B cell (primary cell): Measurements from ENCODE around the gene PLAC1. TPM values are rescaled to one million over a fixed set of nuclear protein-coding genes. Genes with fewer than 3 reads are reported as not detected.

Experiments
- ATAC-seq: fragments of 200-7000 bp; cut with Tn5 transposase; one replicate; pipeline ENCODE4 v1.10.0; 2021; ENCODE audit warnings: low read depth, mild to moderate bottlenecking, moderate number of reproducible peaks, moderate library complexity
- CTCF ChIA-PET: fragments of 350-600 bp; sonication (Branson Sonifier 250); formaldehyde crosslinking; loops from one replicate; lab custom pipeline; 2021; ENCODE audit warnings: antibody characterized with exemption, inconsistent platforms; lab: Charles Lee
- POLR2A ChIA-PET: fragments of 350-600 bp; sonication (Branson Sonifier 250); formaldehyde crosslinking; loops from one replicate; lab custom pipeline; 2021; ENCODE audit warnings: antibody characterized with exemption; lab: Charles Lee
- DNase-seq: peaks from one replicate; pipeline ENCODE4 v3.0.0; 2013
- H2AFZ ChIP-seq: 2 replicates; pipeline ENCODE4 v1.6.1; 2012; ENCODE audit warnings: mild to moderate bottlenecking, low read depth, low read length; ENCODE audit not compliant: insufficient read depth, poor library complexity, severe bottlenecking
- H3K27ac ChIP-seq, 2 donors: 1 replicate in 1 of 2; 2 replicates in 1 of 2; pipeline ENCODE4 v1.5.1; 2012 to 2013; ENCODE audit warnings: low read length in 2 of 2, mild to moderate bottlenecking in 2 of 2, moderate library complexity in 1 of 2
- H3K27me3 ChIP-seq, 4 experiments: fragments of 200-600 bp in 1 of 4; sonication (generic) in 1 of 4; replicated peaks in 1 of 4; 1 replicate in 2 of 4; 2 replicates in 2 of 4; pipeline versions ENCODE4 v1.6.1 to v1.7.0; 2013 to 2016; ENCODE audit warnings: low read length in 3 of 4, mild to moderate bottlenecking in 2 of 4, mixed read lengths in 1 of 4, moderate library complexity in 1 of 4; ENCODE audit not compliant: insufficient read depth in 4 of 4, control insufficient read depth in 3 of 4; ENCODE audit errors: control extremely low read depth in 1 of 4
- H3K36me3 ChIP-seq, 2 experiments: replicated peaks in 1 of 2; 1 replicate in 1 of 2; 2 replicates in 1 of 2; pipeline versions ENCODE4 v1.6.1 to v1.7.1; 2013; ENCODE audit warnings: low read length in 1 of 2; ENCODE audit not compliant: insufficient read depth in 2 of 2, control insufficient read depth in 1 of 2; ENCODE audit errors: control extremely low read depth in 1 of 2, extremely low read depth in 1 of 2
- H3K4me1 ChIP-seq, 2 donors: fragments of 200-600 bp in 1 of 2; sonication (generic) in 1 of 2; 1 replicate in 1 of 2; 2 replicates in 1 of 2; pipeline versions ENCODE4 v1.5.1 to v1.6.1; 2013 to 2017; ENCODE audit warnings: low read length in 2 of 2; ENCODE audit not compliant: control insufficient read depth in 2 of 2, insufficient read depth in 2 of 2
- H3K4me2 ChIP-seq: replicated peaks from 2 replicates; pipeline ENCODE3; 2012; ENCODE audit warnings: mild to moderate bottlenecking, low read depth, low read length; ENCODE audit not compliant: poor library complexity, severe bottlenecking
- H3K4me3 ChIP-seq, 5 experiments: fragments of 200-600 bp in 1 of 5; sonication (generic) in 1 of 5; 1 replicate in 3 of 5; 2 replicates in 2 of 5; pipeline versions ENCODE4 v1.5.1 to v1.7.0; 2011 to 2016; ENCODE audit warnings: low read length in 4 of 5, mild to moderate bottlenecking in 4 of 5, low read depth in 2 of 5, control low read depth in 1 of 5, moderate library complexity in 1 of 5; ENCODE audit not compliant: insufficient read depth in 1 of 5; ENCODE audit errors: control extremely low read depth in 1 of 5, extremely low read depth in 1 of 5
- H3K79me2 ChIP-seq: fragments of 200-600 bp; sonication (generic); one replicate; pipeline ENCODE4 v1.6.0; 2016; ENCODE audit warnings: low read length; ENCODE audit not compliant: control insufficient read depth, insufficient read depth
- H3K9ac ChIP-seq: fragments of 200-600 bp; sonication (generic); 2 replicates; pipeline ENCODE4 v1.6.1; 2017; ENCODE audit warnings: mild to moderate bottlenecking, low read length, moderate library complexity
- H3K9me3 ChIP-seq, 3 donors: one replicate each; pipeline versions ENCODE4 v1.6.1 to v1.7.1; 2013; ENCODE audit warnings: low read length in 2 of 3; ENCODE audit not compliant: control insufficient read depth in 2 of 3, insufficient read depth in 1 of 3; ENCODE audit errors: control extremely low read depth in 1 of 3
- H4K20me1 ChIP-seq: 2 replicates; pipeline ENCODE4 v1.6.0; 2012; ENCODE audit warnings: mild to moderate bottlenecking, low read length; ENCODE audit not compliant: insufficient read depth, control insufficient read depth, poor library complexity, severe bottlenecking
- H3K27ac Mint-ChIP-seq: one replicate; pipeline ENCODE4 v1.8.0; 2021; ENCODE audit warnings: mixed read lengths
- H3K27me3 Mint-ChIP-seq: one replicate; pipeline ENCODE4 v1.8.0; 2021; ENCODE audit warnings: mixed read lengths
- H3K4me1 Mint-ChIP-seq: one replicate; pipeline ENCODE4 v1.8.0; 2021; ENCODE audit warnings: mixed read lengths
- H3K4me3 Mint-ChIP-seq: one replicate; pipeline ENCODE4 v1.8.0; 2021; ENCODE audit warnings: mixed read lengths
- H3K9me3 Mint-ChIP-seq: one replicate; pipeline ENCODE4 v1.8.0; 2022; ENCODE audit warnings: mixed read lengths; ENCODE audit not compliant: insufficient read depth
- EZH2 ChIP-seq: IDR thresholded peaks from 2 replicates; pipeline ENCODE4 v1.6.1; 2012; ENCODE audit warnings: borderline replicate concordance, low read depth, mild to moderate bottlenecking, moderate library complexity, low read length; ENCODE audit not compliant: insufficient read depth, poor library complexity, severe bottlenecking
- WGBS: methylation state at CpG from one replicate; pipeline ENCODE4 v1.1.5; 2013; ENCODE audit warnings: missing lambda C conversion rate; ENCODE audit not compliant: insufficient coverage; 5-methylcytosine and 5-hydroxymethylcytosine counted together
- intact Hi-C: fragments of 100-400 bp; cut with micrococcal nuclease; formaldehyde crosslinking; loops from one replicate; pipeline ENCODE4 v1.10.0; 2022
- polyA plus RNA-seq: library from polyadenylated mRNA; depleted of rRNA; stranded (reverse); fragments of >200 nt; gene quantifications from 2 replicates; pipeline ENCODE4 v1.2.3, GENCODE V29; 2012
- total RNA-seq, 2 donors: library from RNA; stranded (reverse); fragments of 120-200 nt in 1 of 2; gene quantifications; 1 replicate in 1 of 2; 2 replicates in 1 of 2; pipeline versions ENCODE4 v1.2.3 to v1.2.4, GENCODE V29; 2013 to 2022
- TF ChIP-seq, protein P1 (sequence below): fragments of 200-600 bp; IDR thresholded peaks from one replicate; pipeline ENCODE4 v1.8.0; 2022; ENCODE audit warnings: antibody characterized with exemption, mild to moderate bottlenecking

PLAC1 gene
- total and polyA plus RNA-seq, 2 donors (not counting 1 experiment from before 2014, with no cell fraction given) = not detected

DNA sequence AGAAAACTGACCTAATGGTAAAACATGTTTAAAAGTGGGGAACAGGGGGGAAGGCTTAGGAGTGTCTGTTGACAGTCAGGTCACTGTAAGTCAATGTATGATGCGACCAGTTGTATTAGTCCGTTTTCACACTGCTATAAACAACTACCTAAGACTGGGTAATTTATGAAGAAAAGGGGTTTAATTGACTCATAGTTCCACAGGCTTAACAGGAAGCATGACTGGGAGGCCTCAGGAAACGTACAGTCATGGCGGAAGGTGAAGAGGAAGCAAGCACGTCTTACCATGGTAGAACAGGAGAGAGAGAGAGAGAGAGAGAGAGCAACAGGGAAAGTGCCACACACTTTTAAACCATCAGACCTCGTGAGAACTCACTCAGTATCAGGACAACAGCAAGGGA is 13.0 kb upstream of the PLAC1 start:
- ChIA-PET POLR2A (no interaction called here), CTCF (no interaction called here)
- Histone ChIP-seq H3K79me2 (no peaks in the 10 kb centered on the region), H3K36me3 (no peaks in the 10 kb centered on the region), H2AFZ (no peak overlapping the region), H3K4me2 (no peak overlapping the region), H3K27ac (no peak overlapping the region), H3K9ac (no peak overlapping the region), H3K4me3 (no peak overlapping the region), H3K27me3 (no peaks in the 10 kb centered on the region), H3K4me1 (no peaks in the 10 kb centered on the region), H4K20me1 (no peaks in the 10 kb centered on the region), H3K9me3 (no peaks in the 10 kb centered on the region)
- intact Hi-C loops = no loop called here
- ATAC-seq (no peak), DNase-seq (no peak)
- WGBS = 20% methylated on average over 1 of the region's 6 CpGs
- Mint-ChIP-seq H3K9me3 (no peaks in the 10 kb centered on the region), H3K4me1 (no peaks in the 10 kb centered on the region), H3K27me3 (no peaks in the 10 kb centered on the region), H3K27ac (no peak overlapping the region), H3K4me3 (no peak overlapping the region)
- no peak for TF ChIP-seq EZH2
- TF ChIP-seq, protein P1, sequence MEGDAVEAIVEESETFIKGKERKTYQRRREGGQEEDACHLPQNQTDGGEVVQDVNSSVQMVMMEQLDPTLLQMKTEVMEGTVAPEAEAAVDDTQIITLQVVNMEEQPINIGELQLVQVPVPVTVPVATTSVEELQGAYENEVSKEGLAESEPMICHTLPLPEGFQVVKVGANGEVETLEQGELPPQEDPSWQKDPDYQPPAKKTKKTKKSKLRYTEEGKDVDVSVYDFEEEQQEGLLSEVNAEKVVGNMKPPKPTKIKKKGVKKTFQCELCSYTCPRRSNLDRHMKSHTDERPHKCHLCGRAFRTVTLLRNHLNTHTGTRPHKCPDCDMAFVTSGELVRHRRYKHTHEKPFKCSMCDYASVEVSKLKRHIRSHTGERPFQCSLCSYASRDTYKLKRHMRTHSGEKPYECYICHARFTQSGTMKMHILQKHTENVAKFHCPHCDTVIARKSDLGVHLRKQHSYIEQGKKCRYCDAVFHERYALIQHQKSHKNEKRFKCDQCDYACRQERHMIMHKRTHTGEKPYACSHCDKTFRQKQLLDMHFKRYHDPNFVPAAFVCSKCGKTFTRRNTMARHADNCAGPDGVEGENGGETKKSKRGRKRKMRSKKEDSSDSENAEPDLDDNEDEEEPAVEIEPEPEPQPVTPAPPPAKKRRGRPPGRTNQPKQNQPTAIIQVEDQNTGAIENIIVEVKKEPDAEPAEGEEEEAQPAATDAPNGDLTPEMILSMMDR = no peak

DNA sequence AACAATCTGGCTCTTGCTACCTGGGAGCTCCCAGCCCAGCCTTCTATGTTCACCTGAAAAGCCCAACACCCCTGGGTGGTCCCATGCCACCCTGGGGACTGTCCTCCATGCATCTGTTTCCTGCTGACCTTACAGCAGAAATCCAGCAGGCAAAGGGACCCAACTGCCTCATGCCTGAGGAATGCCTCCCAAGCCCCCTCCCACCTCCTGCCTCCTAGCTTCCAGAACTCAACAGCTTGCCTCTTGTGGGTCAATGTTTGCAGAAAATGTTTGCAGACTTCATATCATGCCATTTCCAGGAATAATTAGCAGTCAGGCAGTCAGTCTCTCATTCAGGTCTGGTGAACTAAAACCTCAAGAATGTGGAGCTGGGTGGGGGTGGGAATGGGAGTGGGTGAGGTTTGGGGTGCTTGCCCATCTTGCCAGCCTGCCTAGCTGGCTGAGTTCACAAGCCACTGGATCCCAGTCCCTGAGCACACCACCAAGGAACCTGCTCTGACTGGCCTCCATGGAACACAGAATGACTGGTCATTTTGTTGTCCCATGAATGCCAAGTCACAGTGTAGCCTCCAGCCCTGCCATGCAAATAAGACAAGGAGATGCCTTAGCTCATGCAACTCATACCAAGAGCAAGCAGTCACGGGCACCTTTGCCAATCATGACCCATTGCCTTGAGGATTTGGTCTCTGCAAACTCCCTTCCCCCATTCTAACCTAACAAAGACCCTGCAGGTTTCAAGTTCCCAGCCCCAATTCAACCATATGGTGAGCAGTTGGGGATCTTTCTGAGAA is 12.1 kb upstream of the PLAC1 start:
- whole genome bisulfite sequencing = no CpG with 5 or more reads among the region's 1 CpG
- intact Hi-C loops = no loop called here
- H3K27ac ChIP-seq = no peak overlapping the region
- no peaks in the 10 kb centered on the region for H3K9me3 ChIP-seq
- Mint-ChIP-seq H3K4me1 (no peaks in the 10 kb centered on the region), H3K27me3 (no peaks in the 10 kb centered on the region), H3K27ac (no peak overlapping the region), H3K9me3 (no peaks in the 10 kb centered on the region), H3K4me3 (no peak overlapping the region)
- no peaks in the 10 kb centered on the region for H3K79me2 ChIP-seq
- H3K4me2 ChIP-seq = no peak overlapping the region
- no peaks in the 10 kb centered on the region for H3K27me3 ChIP-seq
- ChIA-PET CTCF (no interaction called here), POLR2A (no interaction called here)
- H3K36me3 ChIP-seq = no peaks in the 10 kb centered on the region
- no peaks in the 10 kb centered on the region for H3K4me1 ChIP-seq
- DNase-seq (no peak), ATAC-seq (no peak)
- no peak overlapping the region for H2AFZ ChIP-seq
- TF ChIP-seq, protein P1 = no peak
- TF ChIP-seq EZH2 = no peak
- no peak overlapping the region for H3K4me3 ChIP-seq
- no peaks in the 10 kb centered on the region for H4K20me1 ChIP-seq
- H3K9ac ChIP-seq = no peak overlapping the region
